Mesenchymal stem cell (in vitro differentiated cells and primary cell): Measurements from ENCODE around the gene CUBN.

Experiments used
- DNase-seq: peaks from one replicate; pipeline ENCODE4 v3.0.0-alpha.2; 2013
- H2AFZ ChIP-seq: one replicate; pipeline ENCODE4 v1.6.1; 2013; ENCODE audit warnings: low read depth, mild to moderate bottlenecking, control low read depth, inconsistent platforms, low read length, moderate library complexity
- H2AK5ac ChIP-seq: 2 replicates; pipeline ENCODE4 v1.6.1; 2013; ENCODE audit warnings: low read length, moderate library complexity, mild to moderate bottlenecking, inconsistent platforms; ENCODE audit not compliant: severe bottlenecking
- H2BK120ac ChIP-seq: one replicate; pipeline ENCODE4 v1.6.1; 2013; ENCODE audit warnings: low read depth, mild to moderate bottlenecking, inconsistent platforms, low read length, moderate library complexity
- H2BK12ac ChIP-seq, 2 experiments: one replicate each; pipeline ENCODE4 v1.6.1; 2013; ENCODE audit warnings: inconsistent platforms in 2 of 2, low read length in 2 of 2, mild to moderate bottlenecking in 2 of 2, moderate library complexity in 2 of 2, control low read depth in 1 of 2
- H2BK15ac ChIP-seq: one replicate; pipeline ENCODE4 v1.6.1; 2013; ENCODE audit warnings: mild to moderate bottlenecking, low read depth, inconsistent platforms; ENCODE audit not compliant: poor library complexity, severe bottlenecking
- H2BK5ac ChIP-seq: 2 replicates; pipeline ENCODE4 v1.6.1; 2013; ENCODE audit warnings: low read depth, mild to moderate bottlenecking, low read length, control low read depth, inconsistent platforms; ENCODE audit not compliant: poor library complexity, severe bottlenecking
- H3K14ac ChIP-seq, 2 experiments: one replicate each; pipeline ENCODE4 v1.6.1; 2013; ENCODE audit warnings: inconsistent platforms in 2 of 2, low read length in 2 of 2, control low read depth in 1 of 2, mild to moderate bottlenecking in 1 of 2, moderate library complexity in 1 of 2
- H3K18ac ChIP-seq, 2 experiments: one replicate each; pipeline ENCODE4 v1.6.1; 2013; ENCODE audit warnings: inconsistent platforms in 2 of 2, low read length in 2 of 2, control low read depth in 1 of 2, low read depth in 1 of 2, mild to moderate bottlenecking in 1 of 2
- H3K23ac ChIP-seq, 2 experiments: one replicate each; pipeline ENCODE4 v1.6.1; 2013; ENCODE audit warnings: inconsistent platforms in 2 of 2, low read length in 2 of 2, mild to moderate bottlenecking in 2 of 2, moderate library complexity in 2 of 2, control low read depth in 1 of 2
- H3K27ac ChIP-seq: 2 replicates; pipeline ENCODE4 v1.5.1; 2013; ENCODE audit warnings: mild to moderate bottlenecking, moderate library complexity, low read length, control low read depth, inconsistent platforms; ENCODE audit not compliant: poor library complexity, severe bottlenecking
- H3K27me3 ChIP-seq, 2 experiments: 2 replicates each; pipeline versions ENCODE4 v1.6.1 to v1.7.0; 2013; ENCODE audit warnings: low read length in 2 of 2, mild to moderate bottlenecking in 2 of 2, moderate library complexity in 2 of 2, control low read depth in 1 of 2, inconsistent platforms in 1 of 2; ENCODE audit not compliant: control insufficient read depth in 1 of 2, insufficient read depth in 1 of 2
- H3K36me3 ChIP-seq, 2 experiments: 2 replicates each; pipeline versions ENCODE4 v1.6.1 to v1.7.0; 2013; ENCODE audit warnings: low read length in 2 of 2, control low read depth in 1 of 2, inconsistent platforms in 1 of 2, low read depth in 1 of 2, mild to moderate bottlenecking in 1 of 2; ENCODE audit not compliant: insufficient read depth in 2 of 2, control insufficient read depth in 1 of 2
- H3K4ac ChIP-seq, 2 experiments: one replicate each; pipeline ENCODE4 v1.6.1; 2013; ENCODE audit warnings: inconsistent platforms in 2 of 2, low read length in 2 of 2, mild to moderate bottlenecking in 2 of 2, moderate library complexity in 2 of 2, control low read depth in 1 of 2, low read depth in 1 of 2
- H3K4me1 ChIP-seq: 2 replicates; pipeline ENCODE4 v1.6.1; 2013; ENCODE audit warnings: low read depth, low read length, control low read depth; ENCODE audit not compliant: control insufficient read depth, insufficient read depth
- H3K4me2 ChIP-seq: 2 replicates; pipeline ENCODE4 v1.6.1; 2013; ENCODE audit warnings: low read length, mild to moderate bottlenecking, inconsistent platforms; ENCODE audit not compliant: poor library complexity, severe bottlenecking
- H3K4me3 ChIP-seq, 2 experiments: 2 replicates each; pipeline versions ENCODE4 v1.5.1 to v1.7.0; 2013; ENCODE audit warnings: low read length in 2 of 2, mild to moderate bottlenecking in 2 of 2, control low read depth in 1 of 2, low read depth in 1 of 2; ENCODE audit not compliant: insufficient read depth in 1 of 2
- H3K79me1 ChIP-seq: replicated peaks from 2 replicates; pipeline ENCODE4 v1.6.1; 2013; ENCODE audit warnings: mild to moderate bottlenecking, control low read depth, low read length, inconsistent platforms; ENCODE audit not compliant: poor library complexity, severe bottlenecking
- H3K9ac ChIP-seq: 2 replicates; pipeline ENCODE4 v1.7.0; 2013; ENCODE audit warnings: mild to moderate bottlenecking, low read length, moderate library complexity
- H3K9me3 ChIP-seq: 2 replicates; pipeline ENCODE4 v1.7.0; 2013; ENCODE audit warnings: mild to moderate bottlenecking, low read length; ENCODE audit not compliant: control insufficient read depth
- H4K8ac ChIP-seq: one replicate; pipeline ENCODE4 v1.6.1; 2013; ENCODE audit warnings: inconsistent platforms, mild to moderate bottlenecking, low read length, moderate library complexity
- H4K91ac ChIP-seq: one replicate; pipeline ENCODE4 v1.6.1; 2013; ENCODE audit warnings: mild to moderate bottlenecking, low read length, inconsistent platforms
- WGBS: methylation state at CpG from one replicate; pipeline ENCODE4 v1.1.7; 2013; ENCODE audit warnings: mixed read lengths; 5-methylcytosine and 5-hydroxymethylcytosine counted together

CUBN gene

DNA sequence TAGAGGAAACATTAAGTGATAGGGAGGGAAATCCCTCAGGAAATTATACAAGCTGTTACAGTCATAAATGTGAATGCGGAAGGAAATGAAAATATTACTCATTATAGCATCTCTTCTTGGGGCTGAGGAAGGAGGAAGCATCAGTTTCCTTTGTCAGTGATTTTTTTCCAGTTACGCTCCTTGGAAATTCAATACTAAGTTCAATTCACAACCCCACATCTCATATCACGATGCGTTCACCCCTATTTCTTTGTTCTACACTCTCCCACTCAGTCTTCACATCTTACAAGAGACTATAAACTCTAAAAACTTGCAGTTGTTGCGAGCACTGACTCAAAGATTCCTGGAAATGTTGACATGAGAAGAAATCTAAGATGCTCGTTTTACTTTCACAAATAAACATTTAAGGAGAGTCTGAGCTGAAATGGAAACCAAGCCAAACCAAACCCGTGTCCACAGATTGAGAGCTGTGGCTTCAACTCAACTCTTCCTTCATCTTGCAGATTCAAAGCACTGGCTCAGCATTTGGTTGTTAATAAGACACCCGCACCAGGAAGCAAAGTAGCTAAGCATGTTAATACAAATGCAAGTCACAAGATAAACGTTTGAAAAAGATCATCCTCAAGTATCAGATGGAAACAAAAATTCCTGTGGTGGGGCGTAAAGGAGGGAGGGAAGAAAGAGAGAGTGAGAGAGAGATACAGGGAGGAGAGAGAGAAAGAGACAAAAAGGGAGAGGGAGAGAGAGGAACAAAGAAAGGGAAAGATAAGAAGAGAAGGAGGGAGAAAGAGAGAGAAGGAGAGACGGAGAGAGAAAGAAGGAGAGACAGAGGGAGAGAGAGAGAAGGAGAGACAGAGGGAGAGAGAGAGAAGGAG lies 162.4 kb downstream of the CUBN start:
- Histone ChIP-seq H4K91ac (no peak overlapping the region), H3K27ac (peak overlapping the region; percentile 97), H3K9ac (peak overlapping the region; percentile 85), H3K4me1 (peaks cover 9% of the 10 kb centered on the region), H3K4me2 (no peak overlapping the region), H2BK5ac (peak overlapping the region; percentile 71), H2AFZ (no peak overlapping the region), H2BK120ac (peak overlapping the region; percentile 54), H2BK15ac (no peak overlapping the region), H3K23ac (no peak overlapping the region), H3K18ac (no peak overlapping the region), H3K36me3 (no peaks in the 10 kb centered on the region), H3K4ac (peak overlapping the region in 1 of 2 experiments; percentile 84), H2BK12ac (peak overlapping the region in 1 of 2 experiments; percentile 48), H3K79me1 (no peaks in the 10 kb centered on the region), H3K14ac (no peak overlapping the region), H2AK5ac (no peak overlapping the region), H3K27me3 (no peaks in the 10 kb centered on the region), H3K9me3 (no peaks in the 10 kb centered on the region), H3K4me3 (peak overlapping the region in 1 of 2 experiments; percentile 22), H4K8ac (no peak overlapping the region)
- peak; percentile 85 for DNase-seq
- 42% methylated on average over 9 of the region's 11 CpGs for WGBS

DNA sequence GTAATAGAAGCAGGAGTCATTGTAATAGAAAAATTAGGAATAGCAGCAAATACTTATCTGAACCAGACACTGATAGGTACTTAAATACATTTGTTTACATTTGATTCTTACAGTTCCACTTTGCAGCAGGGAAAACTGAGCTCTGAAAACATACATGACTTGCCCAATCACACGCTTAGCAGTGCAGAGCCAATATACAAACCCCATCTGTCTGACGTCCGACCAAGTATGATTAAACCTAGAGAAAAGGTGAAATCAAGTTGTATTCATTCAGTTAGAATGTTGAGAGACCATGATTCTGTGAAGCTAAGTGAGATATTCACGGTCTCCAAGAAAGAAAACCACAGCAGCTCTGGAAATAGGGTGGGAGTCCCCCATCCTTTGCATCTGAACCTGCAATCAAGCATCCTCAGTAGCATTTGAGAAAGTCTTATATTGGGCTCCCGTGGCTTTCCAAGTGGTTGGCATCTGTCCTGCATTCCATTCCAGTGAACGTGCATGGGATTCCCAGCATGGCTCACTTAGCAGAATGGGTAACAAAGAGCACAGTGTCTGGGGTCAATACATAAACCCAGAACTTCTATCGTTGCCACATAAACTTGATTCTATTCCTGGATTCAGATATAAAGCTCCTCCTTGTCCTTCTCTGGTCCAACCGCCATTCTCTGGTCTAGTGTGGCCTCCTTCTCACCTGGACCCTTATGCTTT lies 163.7 kb downstream of the CUBN start:
- Histone ChIP-seq H3K4me1 (peaks cover 9% of the 10 kb centered on the region), H3K79me1 (no peaks in the 10 kb centered on the region), H3K4me2 (no peak overlapping the region), H3K4me3 (no peak overlapping the region), H3K27ac (peak overlapping the region; percentile 97), H2BK15ac (no peak overlapping the region), H3K4ac (no peak overlapping the region), H2BK12ac (peak overlapping the region in 1 of 2 experiments; percentile 94), H3K36me3 (no peaks in the 10 kb centered on the region), H3K14ac (no peak overlapping the region), H2BK120ac (no peak overlapping the region), H3K9me3 (no peaks in the 10 kb centered on the region), H4K91ac (no peak overlapping the region), H2AK5ac (no peak overlapping the region), H2BK5ac (peak overlapping the region; percentile 87), H3K9ac (peak overlapping the region; percentile 85), H3K18ac (peak overlapping the region in 1 of 2 experiments; percentile 88), H3K23ac (no peak overlapping the region), H3K27me3 (no peaks in the 10 kb centered on the region), H4K8ac (no peak overlapping the region), H2AFZ (no peak overlapping the region)
- 1% methylated on average over 5 of the region's 8 CpGs for WGBS
- DNase-seq: peak; percentile 99

DNA sequence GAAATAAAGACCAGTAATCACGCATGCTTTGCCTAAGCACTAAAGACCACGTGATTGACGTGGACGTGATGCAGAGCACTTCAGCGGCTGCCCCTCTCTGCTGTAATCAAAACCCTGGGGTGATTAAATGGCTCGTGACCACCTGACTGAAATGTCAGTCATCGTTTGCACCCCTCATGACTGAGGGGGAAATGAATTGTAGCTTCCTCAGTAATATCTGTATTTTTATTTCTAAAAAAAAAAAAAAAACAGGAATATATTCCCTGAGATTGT lies 164.3 kb downstream of the CUBN start:
- no peaks in the 10 kb centered on the region for H3K79me1 ChIP-seq
- H2BK15ac ChIP-seq: no peak overlapping the region
- no peaks in the 10 kb centered on the region for H3K9me3 ChIP-seq
- H2AFZ ChIP-seq: no peak overlapping the region
- no peaks in the 10 kb centered on the region for H3K27me3 ChIP-seq
- H2BK12ac ChIP-seq: peak overlapping the region; percentile 70 to 99
- no peak overlapping the region for H3K9ac ChIP-seq
- peak overlapping the region; percentile 61 for H3K27ac ChIP-seq
- no peaks in the 10 kb centered on the region for H3K36me3 ChIP-seq
- peaks cover 11% of the 10 kb centered on the region for H3K4me1 ChIP-seq
- no peak overlapping the region for H2BK120ac ChIP-seq
- no peak for DNase-seq
- 66% methylated on average over 6 of the region's 7 CpGs for WGBS
- H3K18ac ChIP-seq: peak overlapping the region in 1 of 2 experiments; percentile 58
- H4K91ac ChIP-seq: no peak overlapping the region
- no peak overlapping the region for H3K4me3 ChIP-seq
- H3K14ac ChIP-seq: no peak overlapping the region
- H4K8ac ChIP-seq: peak overlapping the region; percentile 47
- H3K4ac ChIP-seq: peak overlapping the region in 1 of 2 experiments; percentile 29
- no peak overlapping the region for H3K23ac ChIP-seq
- H3K4me2 ChIP-seq: no peak overlapping the region
- no peak overlapping the region for H2BK5ac ChIP-seq
- peak overlapping the region; percentile 46 for H2AK5ac ChIP-seq
